ENCODE data around the gene ZNF185.

ZNF185 gene

DNA sequence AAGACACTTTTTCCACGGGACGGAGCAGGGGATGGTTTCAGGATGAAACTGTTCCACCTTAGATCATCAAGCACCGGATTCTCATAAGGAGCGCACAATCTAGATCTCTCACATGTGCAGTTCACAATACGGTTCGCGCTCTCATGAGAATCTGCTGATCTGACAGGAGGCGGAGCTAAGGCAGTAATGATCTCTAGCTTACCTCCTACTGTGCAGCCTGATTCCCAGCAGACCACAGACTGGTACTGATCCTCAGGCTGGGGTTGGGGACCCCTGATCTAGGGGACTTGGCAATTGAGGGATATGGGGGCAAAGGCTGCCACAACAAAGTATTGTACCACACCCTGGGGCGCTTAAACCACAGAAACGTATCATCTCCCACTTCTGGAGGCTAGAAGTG, 25.7 kb downstream of the ZNF185 start:
- DNase-seq (ENCODE audit: low spot score), result no peak
- TF ChIP-seq, protein P1, sequence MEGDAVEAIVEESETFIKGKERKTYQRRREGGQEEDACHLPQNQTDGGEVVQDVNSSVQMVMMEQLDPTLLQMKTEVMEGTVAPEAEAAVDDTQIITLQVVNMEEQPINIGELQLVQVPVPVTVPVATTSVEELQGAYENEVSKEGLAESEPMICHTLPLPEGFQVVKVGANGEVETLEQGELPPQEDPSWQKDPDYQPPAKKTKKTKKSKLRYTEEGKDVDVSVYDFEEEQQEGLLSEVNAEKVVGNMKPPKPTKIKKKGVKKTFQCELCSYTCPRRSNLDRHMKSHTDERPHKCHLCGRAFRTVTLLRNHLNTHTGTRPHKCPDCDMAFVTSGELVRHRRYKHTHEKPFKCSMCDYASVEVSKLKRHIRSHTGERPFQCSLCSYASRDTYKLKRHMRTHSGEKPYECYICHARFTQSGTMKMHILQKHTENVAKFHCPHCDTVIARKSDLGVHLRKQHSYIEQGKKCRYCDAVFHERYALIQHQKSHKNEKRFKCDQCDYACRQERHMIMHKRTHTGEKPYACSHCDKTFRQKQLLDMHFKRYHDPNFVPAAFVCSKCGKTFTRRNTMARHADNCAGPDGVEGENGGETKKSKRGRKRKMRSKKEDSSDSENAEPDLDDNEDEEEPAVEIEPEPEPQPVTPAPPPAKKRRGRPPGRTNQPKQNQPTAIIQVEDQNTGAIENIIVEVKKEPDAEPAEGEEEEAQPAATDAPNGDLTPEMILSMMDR (IDR thresholded peaks at IDR 0.05; ENCODE audit: extremely low read depth, missing control alignments), result no peak

DNA sequence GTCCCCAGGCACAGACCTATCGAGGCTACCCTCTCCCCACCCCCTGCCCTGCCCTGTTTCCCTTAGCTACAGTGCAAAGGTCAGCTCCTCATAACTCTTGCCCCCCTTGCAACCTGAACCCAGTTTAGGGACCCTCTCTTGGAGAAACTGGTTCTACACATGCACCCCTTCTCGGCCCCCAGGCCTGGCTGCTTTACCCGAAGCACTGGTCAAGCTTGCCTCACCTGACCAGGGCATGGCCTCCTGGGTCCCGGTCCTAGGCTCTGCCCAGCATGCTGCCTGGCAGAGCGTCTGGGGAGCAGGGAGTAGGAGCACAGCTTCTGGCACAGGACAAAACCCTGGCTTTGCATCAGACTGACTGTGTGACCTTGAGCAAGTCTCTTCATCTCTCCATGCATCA, 28.0 kb downstream of the ZNF185 start:
- DNase-seq (ENCODE audit: low spot score), result no peak
- TF ChIP-seq, protein P1 (IDR thresholded peaks at IDR 0.05; ENCODE audit: extremely low read depth, missing control alignments), result no peak

DNA sequence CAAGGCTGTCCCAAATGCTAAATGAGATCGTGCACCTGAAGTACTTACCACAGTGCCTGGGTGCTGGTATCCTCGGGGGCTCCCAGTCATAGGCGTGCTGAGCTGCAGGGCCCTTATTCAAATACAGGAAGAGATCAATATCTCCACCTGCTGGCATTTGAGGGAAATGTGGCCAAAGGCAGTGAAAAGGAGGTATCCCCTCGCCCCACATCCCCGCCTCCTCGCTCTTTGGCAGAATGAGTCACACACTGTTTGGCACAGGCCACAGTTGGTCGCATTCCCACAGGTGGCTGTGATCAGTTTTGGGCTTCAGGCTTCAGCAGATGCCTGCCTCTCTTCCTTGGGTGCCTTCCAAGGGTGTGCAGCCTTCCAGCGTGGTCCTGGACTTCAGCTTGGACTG, 28.4 kb downstream of the ZNF185 start:
- TF ChIP-seq, protein P1 (IDR thresholded peaks at IDR 0.05; ENCODE audit: extremely low read depth, missing control alignments), result peak; percentile 35
- peak; percentile 43 for DNase-seq (ENCODE audit: low spot score)

DNA sequence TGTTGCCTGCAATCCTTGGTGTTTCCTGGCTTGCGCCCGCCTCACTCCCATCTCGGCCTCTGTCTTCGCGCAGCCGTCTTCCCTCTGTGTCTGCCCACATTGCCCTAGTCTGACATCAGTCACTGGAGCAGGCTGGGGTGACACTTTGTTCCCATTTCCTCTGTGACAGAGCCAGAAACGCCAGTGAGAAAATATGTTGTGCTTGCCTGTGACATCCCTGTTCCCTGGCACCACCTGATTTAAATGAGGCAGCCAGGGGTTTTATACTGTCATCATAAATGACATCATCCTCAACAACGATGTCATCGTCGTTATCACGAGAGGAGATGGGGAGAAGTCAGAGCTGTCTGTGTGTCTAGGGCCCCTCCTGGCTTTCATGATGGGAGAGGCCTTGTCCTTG, 29.1 kb downstream of the ZNF185 start:
- DNase-seq (ENCODE audit: low spot score), result no peak
- TF ChIP-seq, protein P1 (IDR thresholded peaks at IDR 0.05; ENCODE audit: extremely low read depth, missing control alignments), result no peak

DNA sequence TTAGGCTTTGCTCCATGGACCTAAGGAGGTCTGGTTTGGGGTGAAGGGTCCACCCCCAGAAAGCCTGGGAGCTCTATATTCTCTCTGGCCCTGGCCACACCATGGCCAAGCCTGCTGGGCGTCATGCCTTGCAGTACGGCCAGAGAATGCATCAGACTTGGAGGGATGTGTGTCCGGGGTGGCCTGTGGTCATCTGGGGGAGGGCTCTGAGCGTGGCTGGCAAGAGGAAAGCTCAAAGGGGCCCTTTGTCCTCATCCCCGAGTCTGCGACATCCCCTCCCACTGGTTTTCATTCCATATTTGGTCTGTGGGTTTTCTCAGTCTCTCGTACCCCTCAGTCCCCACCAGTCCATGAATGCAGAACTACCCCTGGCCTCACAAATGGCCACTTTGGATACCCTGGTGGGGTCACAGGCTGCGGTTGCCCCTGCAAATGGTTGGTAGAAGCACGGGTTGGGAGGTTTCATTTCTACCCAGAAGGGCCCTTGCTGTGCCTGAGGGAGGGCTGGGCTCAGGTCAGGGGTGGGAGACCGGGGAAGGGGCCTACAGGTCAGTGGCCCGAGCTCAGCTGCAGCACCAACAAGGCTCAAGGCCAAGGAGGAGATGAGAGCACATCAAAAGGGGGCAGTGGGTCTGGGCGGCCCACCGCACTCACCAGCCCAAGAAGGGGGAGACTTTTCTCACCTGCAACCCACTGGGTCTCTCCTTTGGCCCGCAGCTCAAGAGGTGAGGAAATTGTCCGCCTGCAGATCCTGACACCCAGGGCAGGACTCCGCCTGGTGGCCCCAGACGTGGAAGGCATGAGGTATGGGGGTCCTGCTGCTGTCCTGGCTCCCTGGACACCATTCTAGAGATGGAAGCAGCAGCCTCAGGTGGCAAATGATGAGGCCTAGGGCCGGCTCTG, 30.2 kb downstream of the ZNF185 start:
- DNase-seq (ENCODE audit: low spot score), result no peak

DNA sequence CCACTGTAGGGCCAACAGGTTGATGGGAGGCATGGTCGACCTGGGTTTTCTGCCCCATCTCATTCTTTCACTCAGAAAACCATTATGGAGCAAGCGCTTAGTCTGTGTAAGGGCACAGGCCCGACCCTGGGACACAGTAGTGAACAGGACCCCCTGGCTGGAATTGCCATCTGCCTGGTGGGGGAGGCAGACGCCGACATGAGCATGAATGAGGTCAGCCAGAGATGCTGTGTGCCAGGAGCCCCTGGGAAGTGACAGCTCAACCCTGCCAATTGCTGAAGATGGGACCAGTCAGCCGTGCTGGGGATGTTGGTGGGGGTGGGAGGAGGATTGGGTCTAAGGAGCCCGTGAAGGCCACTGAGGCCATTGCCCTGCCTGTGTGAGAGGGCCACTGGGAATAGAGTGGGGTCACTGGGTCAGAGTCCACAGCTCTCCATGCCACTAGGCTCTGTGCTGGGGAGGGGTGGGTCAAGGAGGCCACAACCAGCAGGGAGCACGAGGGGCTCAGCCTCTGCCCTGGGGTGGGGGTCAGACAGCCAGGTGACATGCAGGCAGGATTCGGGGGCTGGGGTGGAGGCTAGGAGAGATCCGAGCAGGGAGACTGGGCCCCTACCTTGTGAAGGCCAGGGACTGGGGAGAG, 31.0 kb downstream of the ZNF185 start:
- TF ChIP-seq, protein P1 (IDR thresholded peaks at IDR 0.05; ENCODE audit: extremely low read depth, missing control alignments), result no peak
- DNase-seq (ENCODE audit: low spot score), result no peak

More for the DNA sequence above, 30.2 kb downstream of the ZNF185 start:
- TF ChIP-seq, protein P1 (IDR thresholded peaks at IDR 0.05; ENCODE audit: extremely low read depth, missing control alignments), result no peak

DNA sequence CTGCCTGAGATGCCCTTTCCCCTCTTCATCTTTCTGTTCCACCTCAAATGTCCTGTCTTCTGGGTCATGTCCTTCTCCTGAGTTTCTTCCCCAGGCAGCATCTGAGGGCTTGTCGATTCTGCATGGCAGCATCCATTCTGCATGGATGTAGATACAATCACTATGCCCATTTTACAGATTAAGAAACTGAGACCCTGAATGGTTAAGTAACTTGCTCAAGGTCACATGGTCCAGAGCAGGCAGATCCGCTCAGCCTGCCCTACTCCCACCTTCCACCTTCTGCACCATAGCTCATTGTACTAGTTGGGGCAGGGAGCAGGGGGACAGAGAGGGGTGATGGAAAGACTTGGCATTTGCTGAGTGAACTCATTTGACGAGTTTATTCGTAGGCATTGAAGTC, 32.0 kb downstream of the ZNF185 start:
- TF ChIP-seq, protein P1 (IDR thresholded peaks at IDR 0.05; ENCODE audit: extremely low read depth, missing control alignments), result no peak
- no peak for DNase-seq (ENCODE audit: low spot score)

All from GM20000 (cell line).